Breast epithelium (tissue), 4 donors: ENCODE results near the gene SHB. TPM values are rescaled to one million over a fixed set of nuclear protein-coding genes. Genes with fewer than 3 reads are reported as not detected.

Experiments
- DNase-seq, 2 donors: peaks; one replicate each; pipeline ENCODE4 v3.0.0-alpha.2; 2019; ENCODE audit warnings: low spot score in 2 of 2
- H3K27ac ChIP-seq, 2 donors: fragments of 200-600 bp; sonication (generic) in 1 of 2; one replicate each; pipeline ENCODE4 v1.5.1; 2016 to 2019; ENCODE audit warnings: mild to moderate bottlenecking in 1 of 2
- H3K27me3 ChIP-seq, 2 donors: fragments of 200-600 bp; sonication (generic) in 1 of 2; one replicate each; pipeline versions ENCODE4 v1.5.1 to v1.6.0; 2017 to 2019; ENCODE audit warnings: control low read depth in 1 of 2, mild to moderate bottlenecking in 1 of 2
- H3K36me3 ChIP-seq: fragments of 200-600 bp; one replicate; pipeline ENCODE4 v1.5.1; 2019
- H3K4me1 ChIP-seq, 2 donors: fragments of 200-600 bp; sonication (generic); one replicate each; pipeline ENCODE4 v1.5.1; 2016 to 2019; ENCODE audit warnings: control low read depth in 1 of 2
- H3K4me3 ChIP-seq, 3 donors: fragments of 200-600 bp; sonication (generic); 1 replicate in 2 of 3; 2 replicates in 1 of 3; pipeline ENCODE4 v1.5.1; 2016 to 2019; ENCODE audit warnings: mild to moderate bottlenecking in 3 of 3, moderate library complexity in 2 of 3
- H3K9me3 ChIP-seq, 2 donors: fragments of 200-600 bp; sonication (generic) in 1 of 2; one replicate each; pipeline ENCODE4 v1.5.1; 2016 to 2019; ENCODE audit warnings: control low read depth in 1 of 2
- POLR2A ChIP-seq: fragments of 450-650 bp; IDR thresholded peaks from one replicate; pipeline ENCODE4 v1.6.1; 2016; ENCODE audit warnings: antibody characterized with exemption, mild to moderate bottlenecking, moderate library complexity
- POLR2AphosphoS5 ChIP-seq, 3 donors: sonication (generic); formaldehyde crosslinking; IDR thresholded peaks; one replicate each; pipeline ENCODE4 v1.6.1; 2017; ENCODE audit warnings: antibody characterized with exemption in 3 of 3
- intact Hi-C: fragments of 100-400 bp; cut with DNase I; formaldehyde crosslinking; loops from one replicate; pipeline ENCODE4 v1.15.1; 2023; ENCODE audit warnings: low total_unique reads
- total RNA-seq, 3 donors: library from RNA; depleted of rRNA; stranded (reverse); fragments of >200 nt; gene quantifications; one replicate each; pipeline ENCODE4 v1.1.0, GENCODE V29; 2016
- TF ChIP-seq, protein P1 (sequence below), 3 donors: fragments of 450-650 bp; IDR thresholded peaks; one replicate each; pipeline ENCODE4 v1.5.1; 2016 to 2017; ENCODE audit warnings: antibody characterized with exemption in 3 of 3, mild to moderate bottlenecking in 3 of 3, moderate library complexity in 3 of 3

Gene SHB
- total RNA-seq, 3 donors from 2014 or later = 3.8 to 18.7 (median 17.9) TPM

- peaks cover 18 to 21% of the 10 kb centered on the region in 2 donors for H3K4me1 ChIP-seq
- no peaks in the 10 kb centered on the region for H3K36me3 ChIP-seq
- no peaks in the 10 kb centered on the region for H3K9me3 ChIP-seq
- no peak for DNase-seq
- H3K27me3 ChIP-seq = no peaks in the 10 kb centered on the region
- H3K4me3 ChIP-seq = no peak overlapping the region
- intact Hi-C loops = loop anchor here (10.0 kb wide), 1 partner anchor 49 kb away; the partner anchor contains the start of gene SHB
- peak overlapping the region; percentile 59 to 73 for H3K27ac ChIP-seq
- TF ChIP-seq POLR2AphosphoS5 (IDR thresholded peaks at IDR 0.05) = no peak
- no peak for TF ChIP-seq POLR2A
- TF ChIP-seq, protein P1, sequence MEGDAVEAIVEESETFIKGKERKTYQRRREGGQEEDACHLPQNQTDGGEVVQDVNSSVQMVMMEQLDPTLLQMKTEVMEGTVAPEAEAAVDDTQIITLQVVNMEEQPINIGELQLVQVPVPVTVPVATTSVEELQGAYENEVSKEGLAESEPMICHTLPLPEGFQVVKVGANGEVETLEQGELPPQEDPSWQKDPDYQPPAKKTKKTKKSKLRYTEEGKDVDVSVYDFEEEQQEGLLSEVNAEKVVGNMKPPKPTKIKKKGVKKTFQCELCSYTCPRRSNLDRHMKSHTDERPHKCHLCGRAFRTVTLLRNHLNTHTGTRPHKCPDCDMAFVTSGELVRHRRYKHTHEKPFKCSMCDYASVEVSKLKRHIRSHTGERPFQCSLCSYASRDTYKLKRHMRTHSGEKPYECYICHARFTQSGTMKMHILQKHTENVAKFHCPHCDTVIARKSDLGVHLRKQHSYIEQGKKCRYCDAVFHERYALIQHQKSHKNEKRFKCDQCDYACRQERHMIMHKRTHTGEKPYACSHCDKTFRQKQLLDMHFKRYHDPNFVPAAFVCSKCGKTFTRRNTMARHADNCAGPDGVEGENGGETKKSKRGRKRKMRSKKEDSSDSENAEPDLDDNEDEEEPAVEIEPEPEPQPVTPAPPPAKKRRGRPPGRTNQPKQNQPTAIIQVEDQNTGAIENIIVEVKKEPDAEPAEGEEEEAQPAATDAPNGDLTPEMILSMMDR (IDR thresholded peaks at IDR 0.05) = no peak
Observed at GRCh38 chr9:38015906-38016305, 53.1 kb downstream of the SHB start.

DNA sequence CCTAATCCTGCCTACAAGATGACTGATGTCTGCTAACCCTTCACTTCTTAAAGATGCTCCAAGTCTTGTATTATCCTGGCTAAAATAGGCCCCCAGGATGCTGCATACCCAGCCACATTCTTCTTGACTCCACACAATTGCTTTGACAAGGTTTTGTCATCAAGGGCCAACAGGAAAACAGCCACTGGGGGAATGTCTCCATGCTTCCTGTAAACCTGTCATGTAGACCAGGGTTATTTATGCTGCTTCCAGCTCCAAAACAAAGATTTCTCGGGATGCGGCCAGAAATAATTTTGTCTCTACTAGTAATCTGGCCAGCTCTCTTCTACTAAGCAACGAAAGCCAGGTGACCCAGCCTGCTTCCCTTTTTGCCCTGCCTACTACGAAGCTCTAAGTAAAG lies 53.8 kb downstream of the SHB start:
- H3K36me3 ChIP-seq = no peaks in the 10 kb centered on the region
- H3K4me1 ChIP-seq = peaks cover 18 to 21% of the 10 kb centered on the region in 2 donors
- H3K27ac ChIP-seq = no peak overlapping the region
- intact Hi-C loops = loop anchor here (10.0 kb wide), 1 partner anchor 50 kb away; the partner anchor contains the start of gene SHB
- no peaks in the 10 kb centered on the region for H3K27me3 ChIP-seq
- no peak overlapping the region for H3K4me3 ChIP-seq
- TF ChIP-seq POLR2A = no peak
- TF ChIP-seq, protein P1 (IDR thresholded peaks at IDR 0.05) = no peak
- TF ChIP-seq POLR2AphosphoS5 (IDR thresholded peaks at IDR 0.05) = no peak
- no peaks in the 10 kb centered on the region for H3K9me3 ChIP-seq
- DNase-seq = no peak

DNA sequence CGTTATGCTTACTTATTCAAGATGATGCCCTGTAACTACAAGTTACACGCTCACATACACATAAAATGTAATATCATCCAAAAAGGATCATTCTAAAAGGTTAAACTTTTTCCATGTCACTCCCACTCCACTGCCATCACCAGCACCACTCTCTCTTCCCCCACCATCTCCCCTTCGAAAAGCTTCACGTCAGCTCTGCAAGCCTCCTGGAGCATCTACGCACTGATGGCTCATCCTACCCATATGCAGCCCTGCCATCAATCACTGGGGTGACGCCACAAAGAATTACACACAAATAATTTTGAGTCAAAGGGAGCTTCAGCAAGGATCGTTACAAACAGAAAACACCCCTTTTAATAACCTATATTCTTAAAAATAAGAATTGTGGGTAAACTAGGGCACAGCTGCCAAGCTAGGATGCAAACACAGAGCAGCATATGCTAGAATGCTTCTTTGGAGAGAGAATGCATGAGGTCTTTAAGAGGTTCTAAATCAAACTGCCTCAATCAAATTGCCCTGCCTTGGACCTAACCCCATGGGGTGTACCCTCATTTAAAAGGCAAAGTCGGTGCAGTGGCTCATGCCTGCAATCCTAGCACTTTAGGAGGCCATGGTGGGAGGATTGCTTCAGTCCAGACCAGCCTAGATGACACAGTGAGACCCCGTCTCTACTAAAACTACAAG lies 56.1 kb downstream of the SHB start:
- no peaks in the 10 kb centered on the region for H3K27me3 ChIP-seq
- no peak for DNase-seq
- peaks cover 12 to 15% of the 10 kb centered on the region in 2 donors for H3K4me1 ChIP-seq
- H3K27ac ChIP-seq = no peak overlapping the region
- H3K9me3 ChIP-seq = no peaks in the 10 kb centered on the region
- no peaks in the 10 kb centered on the region for H3K36me3 ChIP-seq
- TF ChIP-seq, protein P1 (IDR thresholded peaks at IDR 0.05) = no peak
- TF ChIP-seq POLR2A = no peak
- TF ChIP-seq POLR2AphosphoS5 (IDR thresholded peaks at IDR 0.05) = no peak
- H3K4me3 ChIP-seq = no peak overlapping the region
- intact Hi-C loops = loop anchor here (10.0 kb wide), 1 partner anchor 52 kb away; the partner anchor contains the start of gene SHB

- Histone ChIP-seq H3K4me1 (peaks cover 8 to 15% of the 10 kb centered on the region in 2 donors), H3K27me3 (no peaks in the 10 kb centered on the region), H3K36me3 (no peaks in the 10 kb centered on the region), H3K9me3 (no peaks in the 10 kb centered on the region), H3K27ac (no peak overlapping the region), H3K4me3 (no peak overlapping the region)
- DNase-seq = no peak
- intact Hi-C loops = loop anchor here (10.0 kb wide), 1 partner anchor 53 kb away; the partner anchor contains the start of gene SHB
- TF ChIP-seq POLR2AphosphoS5 (IDR thresholded peaks at IDR 0.05) (no peak), POLR2A (no peak)
- TF ChIP-seq, protein P1 (IDR thresholded peaks at IDR 0.05) = no peak
Observed at GRCh38 chr9:38011991-38012390, 57.0 kb downstream of the SHB start.

DNA sequence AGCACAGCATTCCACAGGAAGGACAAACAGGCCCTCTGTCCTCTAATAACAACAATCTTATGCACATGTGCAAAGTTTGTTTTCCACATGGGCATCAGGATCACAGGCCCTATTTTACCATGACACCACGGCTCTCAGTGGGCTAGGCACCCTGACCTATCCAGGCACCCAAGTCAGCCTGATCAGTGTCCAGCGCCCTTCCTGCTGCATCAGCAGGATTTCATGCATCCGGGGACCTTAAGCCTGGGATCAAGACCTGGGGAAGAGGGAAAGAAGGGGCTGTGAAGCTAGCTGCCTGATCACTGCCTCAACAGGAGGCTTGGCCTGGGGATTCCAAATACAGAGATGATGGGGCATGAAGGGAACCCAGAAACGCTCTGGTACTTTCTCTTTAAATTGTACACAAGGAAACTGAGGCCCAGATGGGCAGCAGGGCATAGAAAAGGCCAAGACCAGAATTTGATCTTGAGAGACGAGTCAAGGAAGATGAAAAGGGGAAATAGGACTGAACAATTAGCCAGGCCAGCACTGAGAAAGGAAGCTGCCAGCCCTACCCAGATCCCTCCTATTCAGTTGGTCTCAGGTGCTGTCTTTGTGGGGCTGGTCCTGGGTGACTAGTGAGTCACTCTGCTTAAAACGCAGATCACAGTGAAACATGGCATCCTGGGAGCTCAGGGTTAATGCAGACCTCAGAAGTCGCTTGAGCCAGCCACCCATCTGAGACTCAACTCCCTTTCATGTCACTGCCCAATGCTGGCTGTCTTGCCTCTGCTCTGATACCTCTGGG lies 57.9 kb downstream of the SHB start:
- H3K27me3 ChIP-seq = no peaks in the 10 kb centered on the region
- H3K27ac ChIP-seq = no peak overlapping the region
- no peak for DNase-seq
- H3K36me3 ChIP-seq = no peaks in the 10 kb centered on the region
- H3K9me3 ChIP-seq = no peaks in the 10 kb centered on the region
- intact Hi-C loops = loop anchor here (10.0 kb wide), 1 partner anchor 54 kb away; the partner anchor contains the start of gene SHB
- TF ChIP-seq, protein P1 (IDR thresholded peaks at IDR 0.05) = no peak
- peaks cover 4 to 7% of the 10 kb centered on the region in 2 donors for H3K4me1 ChIP-seq
- no peak overlapping the region for H3K4me3 ChIP-seq
